ENCODE results near the gene ESR2. TPM values are rescaled to one million over a fixed set of nuclear protein-coding genes. Genes with fewer than 3 reads are reported as not detected.
"Not testable (repeated sequence)": the region's sequence is repeated elsewhere in the genome, so short reads cannot be mapped to it uniquely, and the experiment has no call there.

The ESR2 gene
- polyA plus RNA-seq, 1 experiment: not detected

- no peaks in the 10 kb centered on the region for H3K27me3 ChIP-seq (ENCODE audit: control insufficient read depth, insufficient read depth, low read length)
- DNase-seq (ENCODE audit: low read depth): no peak
- H3K4me3 ChIP-seq (ENCODE audit: low read depth, low read length): no peak overlapping the region
- TF ChIP-seq, protein P1, sequence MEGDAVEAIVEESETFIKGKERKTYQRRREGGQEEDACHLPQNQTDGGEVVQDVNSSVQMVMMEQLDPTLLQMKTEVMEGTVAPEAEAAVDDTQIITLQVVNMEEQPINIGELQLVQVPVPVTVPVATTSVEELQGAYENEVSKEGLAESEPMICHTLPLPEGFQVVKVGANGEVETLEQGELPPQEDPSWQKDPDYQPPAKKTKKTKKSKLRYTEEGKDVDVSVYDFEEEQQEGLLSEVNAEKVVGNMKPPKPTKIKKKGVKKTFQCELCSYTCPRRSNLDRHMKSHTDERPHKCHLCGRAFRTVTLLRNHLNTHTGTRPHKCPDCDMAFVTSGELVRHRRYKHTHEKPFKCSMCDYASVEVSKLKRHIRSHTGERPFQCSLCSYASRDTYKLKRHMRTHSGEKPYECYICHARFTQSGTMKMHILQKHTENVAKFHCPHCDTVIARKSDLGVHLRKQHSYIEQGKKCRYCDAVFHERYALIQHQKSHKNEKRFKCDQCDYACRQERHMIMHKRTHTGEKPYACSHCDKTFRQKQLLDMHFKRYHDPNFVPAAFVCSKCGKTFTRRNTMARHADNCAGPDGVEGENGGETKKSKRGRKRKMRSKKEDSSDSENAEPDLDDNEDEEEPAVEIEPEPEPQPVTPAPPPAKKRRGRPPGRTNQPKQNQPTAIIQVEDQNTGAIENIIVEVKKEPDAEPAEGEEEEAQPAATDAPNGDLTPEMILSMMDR (IDR thresholded peaks at IDR 0.05; ENCODE audit: insufficient read depth, low read depth, low read length): no peak
- H3K36me3 ChIP-seq (ENCODE audit: control insufficient read depth, insufficient read depth, low read length): no peaks in the 10 kb centered on the region
- POLR2A ChIA-PET: no interaction called here
- CTCF ChIA-PET: interaction anchor here (1.3 kb wide), 1 partner anchor 9 kb away, joined by 3 read pairs; no protein-coding TSS in a partner anchor
These were observed 35.0 kb upstream of the ESR2 start for GRCh38 chr14:64329149-64329548.

DNA sequence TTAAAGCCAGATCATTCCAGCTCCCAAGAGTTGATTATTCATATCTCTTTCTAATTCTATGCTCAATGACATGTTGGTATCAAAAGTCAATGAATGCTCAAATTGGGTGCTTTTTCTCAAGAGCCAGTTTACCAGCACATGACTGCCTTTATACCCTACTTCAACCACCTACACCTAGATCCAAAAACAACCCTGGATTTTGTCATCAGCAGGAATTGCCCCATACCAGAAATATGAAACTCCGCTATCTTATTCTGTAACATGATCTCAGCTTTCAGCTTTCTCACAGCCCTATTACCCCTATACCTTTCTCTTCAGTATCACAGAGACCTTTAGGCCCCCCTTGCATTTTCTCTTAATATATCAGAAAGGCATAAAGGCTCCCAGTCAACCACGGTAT, 32.3 kb upstream of the ESR2 start:
- Histone ChIP-seq H3K27me3 (ENCODE audit: control insufficient read depth, insufficient read depth, low read length) (no peaks in the 10 kb centered on the region), H3K36me3 (ENCODE audit: control insufficient read depth, insufficient read depth, low read length) (no peaks in the 10 kb centered on the region), H3K4me3 (ENCODE audit: low read depth, low read length) (no peak overlapping the region)
- ChIA-PET POLR2A (no interaction called here), CTCF (no interaction called here)
- TF ChIP-seq, protein P1 (IDR thresholded peaks at IDR 0.05; ENCODE audit: insufficient read depth, low read depth, low read length): no peak
- DNase-seq (ENCODE audit: low read depth): no peak

GRCh38 chr14:64324895-64325294, 30.7 kb upstream of the ESR2 start:
- ChIA-PET POLR2A (no interaction called here), CTCF (no interaction called here)
- no peaks in the 10 kb centered on the region for H3K36me3 ChIP-seq (ENCODE audit: control insufficient read depth, insufficient read depth, low read length)
- no peak overlapping the region for H3K4me3 ChIP-seq (ENCODE audit: low read depth, low read length)
- no peaks in the 10 kb centered on the region for H3K27me3 ChIP-seq (ENCODE audit: control insufficient read depth, insufficient read depth, low read length)
- no peak for DNase-seq (ENCODE audit: low read depth)
- TF ChIP-seq, protein P1 (IDR thresholded peaks at IDR 0.05; ENCODE audit: insufficient read depth, low read depth, low read length): no peak

- ChIA-PET POLR2A (no interaction called here), CTCF (no interaction called here)
- DNase-seq (ENCODE audit: low read depth): no peak
- Histone ChIP-seq H3K27me3 (ENCODE audit: control insufficient read depth, insufficient read depth, low read length) (no peaks in the 10 kb centered on the region), H3K36me3 (ENCODE audit: control insufficient read depth, insufficient read depth, low read length) (no peaks in the 10 kb centered on the region), H3K4me3 (ENCODE audit: low read depth, low read length) (no peak overlapping the region)
- TF ChIP-seq, protein P1 (IDR thresholded peaks at IDR 0.05; ENCODE audit: insufficient read depth, low read depth, low read length): no peak
These were observed 30.3 kb upstream of the ESR2 start for GRCh38 chr14:64324461-64324860.

- H3K36me3 ChIP-seq (ENCODE audit: control insufficient read depth, insufficient read depth, low read length); H3K4me3 ChIP-seq (ENCODE audit: low read depth, low read length); POLR2A ChIA-PET; H3K27me3 ChIP-seq (ENCODE audit: control insufficient read depth, insufficient read depth, low read length); DNase-seq (ENCODE audit: low read depth): not testable (repeated sequence)
- CTCF ChIA-PET: interaction anchor here (0.6 kb wide), 1 partner anchor 61 kb away, joined by 3 read pairs; no protein-coding TSS in a partner anchor
These were observed 26.2 kb upstream of the ESR2 start for GRCh38 chr14:64320362-64320761.

DNA sequence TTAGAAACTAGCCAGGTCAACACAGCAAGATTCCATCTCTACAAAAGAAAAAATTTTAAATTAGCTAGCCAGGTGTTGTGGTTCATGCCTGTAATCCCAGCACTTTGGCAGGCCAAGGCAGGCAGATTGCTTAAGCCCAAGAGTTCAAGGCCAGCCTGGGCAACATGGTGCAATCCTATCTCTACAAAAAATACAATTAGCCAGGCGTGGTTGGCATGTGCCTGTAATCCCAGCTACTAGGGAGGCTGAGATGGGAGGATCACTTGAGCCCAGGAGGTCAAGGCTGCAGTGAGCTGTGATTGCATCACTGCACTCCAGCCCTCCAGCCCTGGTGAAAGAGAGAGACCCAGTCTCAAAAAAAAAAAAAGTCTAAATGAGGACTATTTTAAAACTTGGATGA, 24.5 kb upstream of the ESR2 start:
- H3K27me3 ChIP-seq (ENCODE audit: control insufficient read depth, insufficient read depth, low read length); H3K36me3 ChIP-seq (ENCODE audit: control insufficient read depth, insufficient read depth, low read length); POLR2A ChIA-PET; CTCF ChIA-PET; DNase-seq (ENCODE audit: low read depth); H3K4me3 ChIP-seq (ENCODE audit: low read depth, low read length): not testable (repeated sequence)
